NOMO-1 (cell line): ENCODE results near the gene PACRG.

Experiments
- DNase-seq, 2 experiments: peaks; one replicate each; lab custom pipeline; 2025; ENCODE audit not compliant: unreplicated experiment in 2 of 2; lab: John Stamatoyannopoulos, UW

The PACRG gene

GRCh38 chr6:162862462-162862861, 134.7 kb downstream of the PACRG start:
- no peak for DNase-seq

- no peak for DNase-seq
Observed at GRCh38 chr6:162862941-162863340, 135.2 kb downstream of the PACRG start.

GRCh38 chr6:162863821-162864220, 136.0 kb downstream of the PACRG start:
- no peak for DNase-seq

GRCh38 chr6:162864911-162865310, 137.1 kb downstream of the PACRG start:
- DNase-seq = no peak

GRCh38 chr6:162866656-162867055, 138.9 kb downstream of the PACRG start:
- DNase-seq = no peak

GRCh38 chr6:162868397-162868796, 140.6 kb downstream of the PACRG start:
- no peak for DNase-seq

GRCh38 chr6:162871966-162872365, 144.2 kb downstream of the PACRG start:
- DNase-seq = no peak

- no peak for DNase-seq
Observed at GRCh38 chr6:162873537-162873936, 145.8 kb downstream of the PACRG start.

GRCh38 chr6:162875070-162875469, 147.3 kb downstream of the PACRG start:
- DNase-seq = no peak

GRCh38 chr6:162882801-162883481, 155.2 kb downstream of the PACRG start:
- no peak for DNase-seq

GRCh38 chr6:162887981-162888689, 160.4 kb downstream of the PACRG start:
- DNase-seq = no peak

GRCh38 chr6:162889303-162889702, 161.5 kb downstream of the PACRG start:
- DNase-seq = no peak

- no peak for DNase-seq
Observed at GRCh38 chr6:162898011-162898410, 170.2 kb downstream of the PACRG start.

- no peak for DNase-seq
Observed at GRCh38 chr6:162899148-162899547, 171.4 kb downstream of the PACRG start.

GRCh38 chr6:162900503-162900902, 172.7 kb downstream of the PACRG start:
- no peak for DNase-seq

GRCh38 chr6:162904069-162904663, 176.4 kb downstream of the PACRG start:
- no peak for DNase-seq

- DNase-seq = no peak
Observed at GRCh38 chr6:162906479-162906878, 178.7 kb downstream of the PACRG start.

- DNase-seq = peak in 1 of 2 experiments; percentile 4
Observed at GRCh38 chr6:162907876-162908481, 180.2 kb downstream of the PACRG start.

- DNase-seq = no peak
Observed at GRCh38 chr6:162913206-162913605, 185.4 kb downstream of the PACRG start.

- no peak for DNase-seq
Observed at GRCh38 chr6:162917506-162917905, 189.7 kb downstream of the PACRG start.

- no peak for DNase-seq
Observed at GRCh38 chr6:162921062-162921461, 193.3 kb downstream of the PACRG start.
